CD4-positive, alpha-beta T cell treated with Interleukin-1 beta for 1 hour (primary cell): ENCODE results near the gene TRIM65.
"Not testable (repeated sequence)": the region's sequence is repeated elsewhere in the genome, so short reads cannot be mapped to it uniquely, and the experiment has no call there.

ENCODE experiments used
- DNase-seq, 2 donors: peaks; one replicate each; pipeline ENCODE4 v3.0.0-alpha.2; 2020 to 2022

The TRIM65 gene

GRCh38 chr17:75894049-75894733, 2.6 kb downstream of the TRIM65 start:
- DNase-seq = no peak

- no peak for DNase-seq
Measured at GRCh38 chr17:75893305-75894048, 3.3 kb downstream of the TRIM65 start.

- DNase-seq = no peak
Measured at GRCh38 chr17:75892556-75893224, 4.1 kb downstream of the TRIM65 start.

DNA sequence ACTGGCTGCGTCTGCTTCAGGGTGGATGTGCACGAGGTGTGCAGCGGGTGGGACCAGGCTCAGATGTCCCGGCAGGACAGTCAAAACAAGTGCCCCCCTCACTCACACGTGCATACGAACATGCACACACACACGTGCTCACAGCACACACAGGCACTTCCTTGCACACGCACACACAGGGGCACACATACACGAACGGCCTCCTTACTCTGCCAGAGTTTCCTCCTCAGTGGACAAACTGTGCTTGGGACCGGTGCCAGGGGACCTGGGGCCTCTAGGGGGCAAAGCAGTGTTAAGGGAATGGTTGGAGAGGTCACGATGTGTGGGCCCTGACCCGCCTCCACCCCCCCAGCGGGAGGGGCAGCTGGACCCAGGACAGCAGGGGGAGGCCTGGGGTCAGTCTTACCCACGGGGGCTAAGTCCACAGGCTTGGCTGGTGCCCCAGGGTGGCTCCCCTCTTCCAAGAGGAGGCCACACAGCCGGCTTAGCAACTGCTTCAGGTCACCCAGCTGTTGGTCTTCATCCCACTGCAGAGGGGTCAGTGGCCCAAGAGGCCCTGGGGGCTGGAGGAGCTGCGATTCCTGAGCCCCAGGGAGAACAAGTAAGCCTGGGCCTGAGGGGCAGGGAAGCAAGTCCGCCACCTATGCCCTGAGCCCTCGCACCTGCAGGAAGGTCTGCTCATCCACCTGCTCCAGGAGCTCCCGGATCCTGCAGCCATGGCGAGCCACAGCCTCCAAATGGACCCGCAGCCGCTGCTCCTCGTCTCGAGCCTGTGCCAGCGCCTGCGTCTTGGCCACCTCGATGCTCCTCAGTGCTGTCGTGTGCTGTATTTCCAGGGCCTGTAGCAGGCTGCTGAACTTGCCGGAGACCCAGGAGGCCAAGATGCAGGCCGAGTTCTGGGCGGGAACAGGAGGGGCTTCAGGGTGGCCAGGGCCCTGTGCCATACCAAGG, 4.9 kb downstream of the TRIM65 start:
- no peak for DNase-seq

DNA sequence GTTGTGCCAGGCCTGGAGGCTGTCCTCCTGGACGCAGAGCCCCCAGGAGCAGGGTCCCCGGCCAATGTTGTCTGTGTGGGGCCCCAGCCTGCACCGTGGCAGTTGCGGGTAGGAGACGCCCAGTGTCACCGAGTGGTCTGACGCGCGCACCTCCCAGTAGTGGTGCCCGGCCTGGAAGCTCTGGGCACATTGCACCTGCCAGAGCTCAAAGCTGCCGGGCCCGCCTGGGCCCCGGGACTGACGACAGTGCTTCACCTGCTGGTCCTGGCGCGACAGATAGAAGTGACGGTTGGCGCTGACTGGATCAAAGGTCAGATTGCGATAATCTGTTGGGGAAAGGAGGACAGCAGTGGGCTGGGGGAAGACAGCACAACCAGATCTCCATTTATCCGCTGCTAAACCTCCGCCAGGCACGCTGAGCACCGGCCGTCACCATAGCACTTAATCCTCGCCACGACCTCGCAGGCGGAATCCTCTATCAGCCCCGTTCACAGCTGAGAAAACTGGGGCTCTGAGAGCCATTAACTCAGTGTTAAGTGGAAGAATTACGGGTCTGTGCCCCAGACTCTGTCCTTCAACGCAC, 5.6 kb downstream of the TRIM65 start:
- DNase-seq = no peak

GRCh38 chr17:75889454-75889853, 7.3 kb downstream of the TRIM65 start:
- no peak for DNase-seq

DNA sequence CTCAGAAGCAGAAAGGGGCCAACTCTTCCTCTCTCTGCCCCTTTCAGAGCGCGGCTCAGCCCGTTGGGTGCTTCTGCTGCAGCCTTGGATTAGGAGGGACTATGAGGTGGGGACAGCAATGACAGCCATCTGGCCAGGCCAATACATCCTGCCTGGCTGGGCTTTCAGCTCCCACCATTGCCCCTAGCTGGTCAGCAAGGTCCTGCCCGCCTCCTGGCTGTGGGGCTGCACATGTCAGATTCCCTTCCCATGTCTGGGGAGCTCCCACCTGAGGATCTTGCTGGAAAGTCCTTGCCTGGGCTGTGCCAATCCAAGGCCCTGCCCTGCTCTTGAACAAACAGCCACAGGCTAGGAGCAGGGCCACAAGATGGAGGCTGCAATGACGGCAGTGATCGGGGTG, 8.3 kb downstream of the TRIM65 start:
- no peak for DNase-seq

DNA sequence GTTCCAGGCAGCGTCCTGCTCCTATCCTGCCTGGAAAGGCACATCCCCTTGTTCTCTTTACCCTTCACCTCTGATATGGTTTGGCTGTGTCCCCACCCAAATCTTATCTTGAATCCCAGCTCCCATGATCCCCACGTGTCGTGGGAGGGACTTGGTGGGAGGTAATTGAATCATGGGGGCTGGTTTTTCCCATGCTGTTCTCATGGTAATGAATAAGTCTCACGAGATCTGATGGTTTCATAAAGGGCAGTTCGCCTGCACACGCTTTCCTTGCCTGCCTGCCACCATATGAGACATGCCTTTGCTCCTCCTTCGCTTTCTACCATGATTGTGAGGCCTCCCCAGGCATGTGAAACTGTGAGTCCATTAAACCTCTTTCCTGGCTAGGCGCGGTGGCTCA, 10.9 kb downstream of the TRIM65 start:
- DNase-seq = not testable (repeated sequence)

GRCh38 chr17:75885431-75885830, 11.3 kb downstream of the TRIM65 start:
- no peak for DNase-seq

DNA sequence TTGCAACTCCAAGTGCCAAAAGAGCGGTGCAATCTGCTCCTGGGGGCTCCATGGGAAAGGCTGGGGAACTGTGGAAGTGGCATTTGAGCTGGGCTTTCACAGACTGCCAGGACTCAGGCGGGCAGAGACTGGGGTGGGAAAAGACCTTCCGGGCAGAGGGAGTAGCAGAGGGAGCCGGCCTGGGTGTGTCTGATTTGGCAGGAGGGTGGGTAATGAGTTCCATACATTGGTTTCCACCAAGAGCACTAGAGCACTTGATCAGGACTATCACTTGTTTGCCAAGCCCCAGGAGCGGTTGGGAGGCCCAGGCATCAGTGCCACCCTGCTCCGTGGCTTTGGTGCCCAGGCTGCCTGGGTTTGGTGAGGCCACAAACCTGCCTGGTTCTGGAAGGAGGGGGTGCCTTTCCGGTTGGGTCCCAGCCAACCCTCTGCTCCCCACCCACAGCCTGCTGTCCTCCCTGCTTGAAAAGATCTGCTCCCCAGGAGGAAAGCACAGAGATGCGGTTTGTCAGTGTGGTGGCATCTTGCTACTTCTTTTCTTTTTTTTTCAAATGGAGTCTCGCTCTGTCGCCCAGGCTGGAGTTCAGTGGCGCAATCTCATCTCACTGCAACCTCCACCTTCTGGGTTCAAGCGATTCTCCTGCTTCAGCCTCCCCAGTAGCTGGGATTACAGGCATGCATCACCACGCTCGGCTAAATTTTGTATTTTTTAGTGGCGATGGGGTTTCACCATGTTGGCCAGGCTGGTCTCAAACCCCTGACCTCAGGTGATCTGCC, 14.9 kb downstream of the TRIM65 start:
- DNase-seq = peak in 1 of 2 donors; percentile 25

- DNase-seq = no peak
Measured at GRCh38 chr17:75880266-75880665, 16.5 kb downstream of the TRIM65 start.

DNA sequence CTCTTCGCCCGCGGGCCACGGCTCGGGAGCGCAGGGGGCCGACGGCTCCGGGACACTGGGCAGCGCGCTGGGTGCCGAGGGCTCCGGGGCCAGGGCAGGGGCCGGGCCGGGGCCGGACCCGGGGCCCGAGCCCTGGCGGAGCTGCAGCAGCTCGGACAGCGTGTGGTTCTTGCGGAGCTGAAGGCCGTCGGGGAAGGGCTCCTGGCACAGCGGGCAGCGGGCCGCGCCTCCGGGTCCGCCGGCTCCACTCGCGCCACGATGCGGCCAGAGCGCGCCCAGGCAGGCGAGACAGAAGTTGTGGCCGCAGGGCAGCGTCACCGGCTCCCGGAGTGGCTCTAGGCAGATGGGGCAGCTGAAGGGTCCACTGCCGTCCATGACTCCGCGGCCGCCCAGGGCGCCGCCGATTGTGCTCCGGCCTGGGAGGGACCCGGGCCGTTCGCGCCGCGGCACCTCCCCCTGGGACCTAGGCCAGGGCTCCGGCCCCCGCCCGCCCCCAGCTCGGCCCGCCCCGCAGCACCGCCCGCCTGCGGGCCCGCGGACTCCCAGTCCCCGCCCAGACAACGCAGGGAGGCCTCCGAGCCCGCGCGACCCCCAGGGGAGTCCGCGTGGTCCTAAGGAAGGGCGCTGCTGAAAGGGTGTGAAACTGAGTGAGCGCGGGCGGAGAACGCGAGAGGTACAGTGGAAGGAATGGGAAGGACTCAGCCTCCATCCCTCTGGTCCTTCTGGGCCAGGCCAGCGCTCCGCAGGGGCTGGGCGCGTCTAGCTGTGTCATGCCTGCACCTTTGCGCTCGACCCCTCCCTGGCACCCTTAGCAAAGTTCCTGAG, 18.4 kb downstream of the TRIM65 start, which contains the start of gene TRIM47:
Gene TRIM47, minus strand, starts transcription at position 408 of the 825 bp plus-strand sequence. Its CDS starts 33 bp downstream, at position 375.
- peak in 1 of 2 donors; percentile 22 for DNase-seq

DNA sequence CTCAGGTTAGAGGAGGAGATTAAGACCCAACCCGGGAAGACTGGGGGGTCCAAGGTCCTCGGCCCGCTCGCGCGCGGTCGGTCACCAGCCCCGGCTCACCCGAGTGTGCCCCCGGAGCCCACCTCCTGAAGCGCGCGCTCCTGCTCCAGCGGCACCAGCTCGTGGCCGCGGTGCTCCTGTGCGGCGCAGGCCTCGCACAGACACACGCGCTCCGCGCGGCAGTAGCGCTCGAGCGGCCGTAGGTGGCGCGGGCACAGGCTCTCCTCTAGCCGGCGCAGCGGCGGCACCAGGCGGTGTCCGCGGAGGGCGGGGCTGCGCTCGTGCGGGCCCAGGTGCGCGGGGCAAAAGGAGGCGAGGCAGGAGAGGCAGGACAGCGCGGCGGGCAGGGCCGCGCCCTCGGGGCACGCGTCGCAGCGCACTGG, 19.0 kb downstream of the TRIM65 start:
- DNase-seq = peak; percentile 77 to 78

DNA sequence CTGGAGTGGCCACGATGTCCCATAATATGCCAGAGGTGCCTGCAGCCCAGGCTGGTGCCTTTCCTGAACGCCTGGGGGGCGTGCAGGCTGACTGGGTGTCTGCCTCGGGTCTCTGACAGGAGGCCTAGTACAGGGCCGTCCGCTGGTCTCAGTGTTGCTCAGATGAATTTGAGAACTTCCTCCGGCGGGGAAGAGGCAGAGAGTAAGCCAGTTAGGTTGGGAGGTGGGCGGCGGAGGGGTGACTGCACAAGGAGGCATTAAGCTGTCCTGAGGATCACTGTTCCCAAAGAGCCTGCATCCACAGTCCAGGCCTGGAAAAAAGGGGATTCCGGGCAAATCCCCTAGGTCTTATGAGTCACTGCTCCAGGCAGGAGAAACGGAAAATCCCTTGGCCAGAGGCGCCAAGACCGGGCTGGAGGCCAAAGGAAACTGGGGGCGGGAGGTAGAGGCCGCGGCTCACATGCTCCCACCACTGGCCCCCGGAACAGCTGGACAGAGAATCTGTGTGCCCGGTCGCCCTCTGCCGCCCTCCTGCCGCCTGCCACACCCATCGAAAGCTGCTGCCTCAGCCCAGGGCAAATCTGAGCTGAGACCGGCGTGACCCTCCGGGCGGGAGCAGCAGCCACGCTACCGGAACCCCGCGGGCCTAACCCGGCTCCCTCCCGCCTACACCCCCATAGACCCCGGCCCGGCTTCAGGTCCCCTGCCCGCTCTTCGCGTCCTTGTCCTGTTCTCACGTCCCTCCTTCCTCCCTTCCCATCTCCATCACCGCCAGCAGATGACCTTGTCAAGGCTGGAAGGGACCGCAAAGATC, 19.6 kb downstream of the TRIM65 start:
- no peak for DNase-seq

DNA sequence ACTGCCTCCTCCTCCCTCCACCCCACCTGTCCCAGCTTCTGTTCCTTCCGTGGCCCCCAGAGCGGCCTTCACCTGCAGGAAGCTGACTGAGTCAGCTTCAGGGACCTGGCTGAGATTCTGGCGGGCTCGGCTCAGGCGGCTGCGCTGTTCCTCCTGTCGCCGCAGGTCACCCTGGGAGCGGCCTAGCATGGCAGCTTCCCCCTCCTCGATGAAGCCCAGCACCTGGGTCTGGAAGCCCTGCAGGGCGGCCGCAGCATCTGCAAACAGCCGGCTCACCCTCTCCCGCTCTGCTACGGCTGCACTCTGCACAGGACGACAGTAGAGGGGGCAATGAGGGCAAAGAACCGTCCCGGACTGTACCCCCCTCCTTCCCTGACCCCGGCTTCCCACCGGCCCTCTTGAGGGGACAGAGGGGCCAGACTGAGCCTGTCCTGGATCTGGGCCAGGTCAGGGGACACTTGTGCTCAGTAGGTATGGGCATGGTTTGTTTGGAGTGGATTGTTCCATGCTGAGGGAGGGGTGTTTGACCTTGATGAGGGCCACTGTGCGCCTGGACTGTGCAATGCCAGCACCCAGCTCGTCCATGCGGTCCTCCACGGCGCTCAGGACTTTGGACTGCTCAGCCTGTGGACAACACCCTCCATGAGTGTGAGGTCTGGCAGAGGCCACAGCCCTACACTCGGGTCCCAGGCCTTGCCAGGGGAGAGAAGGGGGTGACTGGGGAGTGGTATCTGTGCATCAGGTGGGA, 20.4 kb downstream of the TRIM65 start:
- DNase-seq = peak; percentile 73 to 77

DNA sequence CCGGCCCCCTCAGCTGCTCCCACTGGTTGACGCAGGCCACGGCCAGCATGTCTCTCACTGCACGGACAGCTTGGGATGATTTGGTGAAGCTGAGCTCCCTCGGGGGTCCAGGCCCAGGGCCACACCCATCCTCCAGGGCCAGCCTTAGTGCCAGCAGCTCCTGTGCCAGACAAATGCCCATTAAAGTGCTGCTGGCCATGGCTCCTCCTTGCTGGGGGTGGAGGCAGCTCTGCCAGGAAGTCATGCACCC, 20.9 kb downstream of the TRIM65 start:
- DNase-seq = no peak

- no peak for DNase-seq
Measured at GRCh38 chr17:75875182-75875939, 21.4 kb downstream of the TRIM65 start.
